SK-N-DZ (cell line): Measurements from ENCODE around the gene FMN1.

Experiments used
- DNase-seq: peaks from one replicate; pipeline ENCODE4 v3.0.0-alpha.2; 2015; ENCODE audit warnings: low spot score

Gene FMN1

GRCh38 chr15:32781781-32782180, 412.7 kb downstream of the FMN1 start:
- DNase-seq, result no peak

DNA sequence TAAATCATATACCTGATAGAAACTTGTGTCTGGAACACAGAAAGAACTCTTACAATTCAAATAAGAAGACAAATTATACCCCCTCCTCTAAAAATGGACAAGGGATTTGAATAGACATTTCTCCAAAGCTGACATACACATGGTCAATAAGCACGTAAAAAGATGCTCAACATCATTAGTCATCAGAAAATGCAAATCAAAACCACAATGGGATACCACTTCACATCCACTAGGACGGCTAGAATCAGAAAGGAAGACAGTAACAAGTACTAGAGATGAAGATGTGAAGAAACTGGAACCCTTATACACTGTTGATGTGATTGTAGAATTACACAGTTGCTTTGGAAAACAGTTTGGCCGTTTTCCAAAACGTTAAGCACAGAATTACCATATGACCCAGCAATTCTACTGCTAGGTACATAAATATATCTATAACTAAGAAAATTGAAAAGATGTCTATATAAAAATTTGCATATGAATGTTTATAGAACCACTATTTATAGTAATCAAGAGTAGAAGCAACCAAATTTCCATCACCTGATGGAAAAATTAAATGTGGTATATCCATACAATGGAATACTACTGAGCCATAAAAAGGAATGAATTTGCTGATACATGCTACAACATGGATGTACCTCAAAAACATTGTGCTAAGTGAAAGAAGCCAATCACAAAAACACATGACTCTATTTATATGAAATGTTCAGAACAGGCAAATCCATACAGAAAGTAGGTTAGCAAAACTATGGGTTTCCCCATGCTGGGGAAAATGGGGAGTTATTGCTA, 415.9 kb downstream of the FMN1 start:
- no peak for DNase-seq

DNA sequence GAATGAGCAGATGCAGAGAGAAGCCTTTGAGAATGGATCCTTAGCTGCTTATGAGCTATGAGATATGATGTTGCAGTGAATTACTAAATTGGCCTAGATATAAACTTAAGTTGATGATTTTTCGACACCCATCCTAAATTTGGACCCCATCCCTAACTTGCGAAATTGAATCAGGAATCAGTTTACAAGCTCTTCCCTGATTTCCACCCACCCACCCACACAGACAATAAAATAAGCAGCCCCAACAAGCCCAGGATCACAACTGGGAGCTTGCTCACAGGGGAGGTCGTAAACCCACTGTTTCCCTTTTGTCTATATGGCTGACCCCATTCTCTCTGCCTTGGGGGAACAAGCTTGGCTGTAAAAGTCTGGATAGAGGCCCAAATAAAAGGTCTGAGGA, 419.4 kb downstream of the FMN1 start:
- no peak for DNase-seq

DNA sequence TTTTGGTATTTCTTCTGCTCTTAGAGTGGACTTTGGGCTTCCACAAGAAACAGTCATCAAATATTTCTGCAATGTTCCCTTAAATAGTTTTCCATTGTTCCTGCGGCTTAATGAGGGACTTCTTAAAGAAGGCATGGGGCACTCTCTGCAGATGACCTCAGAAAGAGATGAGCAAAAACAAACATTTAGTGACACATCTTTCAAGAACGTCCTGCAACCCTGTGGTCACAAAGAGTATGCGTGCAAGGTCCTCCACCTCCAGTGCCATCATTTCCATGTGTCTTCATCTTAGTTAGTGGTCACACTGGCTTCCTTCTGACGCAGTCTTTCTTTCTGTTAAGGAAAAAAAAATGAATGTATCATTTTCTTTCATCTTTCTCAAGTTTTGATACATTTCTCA, 420.5 kb downstream of the FMN1 start:
- DNase-seq, result no peak

DNA sequence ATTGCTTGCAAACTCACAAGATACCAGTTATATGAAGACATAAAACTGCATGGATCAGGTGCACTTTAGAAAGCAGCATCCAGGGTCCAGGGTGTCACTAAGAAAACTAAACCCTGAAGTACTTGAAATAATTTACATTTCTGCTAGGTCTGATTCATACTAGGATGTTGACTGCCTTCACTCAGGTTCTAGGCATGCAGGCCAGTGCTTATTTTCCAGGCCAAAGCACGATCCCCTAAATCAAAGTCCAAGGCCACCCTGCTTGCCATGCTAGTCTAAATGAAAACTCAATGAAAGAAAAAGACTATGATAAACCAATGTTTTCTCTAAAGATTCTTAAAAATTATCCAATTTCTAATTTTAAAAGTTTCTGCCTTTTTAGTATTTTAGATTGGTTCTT, 427.3 kb downstream of the FMN1 start:
- no peak for DNase-seq

GRCh38 chr15:32766101-32766500, 428.4 kb downstream of the FMN1 start:
- DNase-seq, result no peak

GRCh38 chr15:32765236-32765635, 429.3 kb downstream of the FMN1 start:
- DNase-seq, result no peak

DNA sequence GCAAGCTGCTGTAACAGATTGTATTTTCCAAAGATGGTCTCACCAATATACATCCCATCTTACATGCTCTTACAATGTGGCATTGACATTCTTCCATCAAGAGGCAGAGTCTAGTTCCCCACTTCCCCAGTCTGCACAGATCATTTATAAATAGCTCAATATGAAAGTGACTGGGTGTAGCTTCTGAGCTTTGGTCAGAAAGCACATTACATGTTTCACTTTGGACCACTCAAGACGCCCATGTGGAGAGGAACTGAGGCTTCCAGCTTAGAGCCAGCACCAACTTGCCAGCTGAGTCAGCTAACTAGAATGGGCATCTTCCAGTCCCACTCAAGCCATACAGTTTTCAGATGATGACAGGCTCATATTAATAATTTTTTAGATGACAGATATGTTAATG, 431.2 kb downstream of the FMN1 start:
- DNase-seq, result no peak

- no peak for DNase-seq
Observed at GRCh38 chr15:32757426-32757825, 437.1 kb downstream of the FMN1 start.

DNA sequence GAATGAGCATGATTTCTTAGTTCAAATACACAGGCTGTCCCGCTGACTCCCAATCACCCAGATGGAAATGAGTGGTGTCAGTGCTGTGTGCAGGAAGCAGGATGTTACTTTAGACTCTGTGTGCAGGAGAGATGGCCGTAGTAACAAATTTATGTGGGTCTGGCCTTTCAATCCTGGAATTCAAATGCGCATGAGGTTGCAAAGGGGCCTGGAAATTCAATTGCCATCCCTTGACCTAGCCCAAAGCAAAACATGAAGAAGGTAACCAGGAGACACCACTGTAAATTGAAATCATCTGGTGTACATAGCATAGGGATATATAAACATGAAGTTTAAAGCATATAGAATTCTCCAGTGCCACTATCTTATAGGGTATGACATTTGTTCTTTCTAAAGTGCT, 443.5 kb downstream of the FMN1 start:
- DNase-seq, result no peak

GRCh38 chr15:32747921-32748342, 446.6 kb downstream of the FMN1 start:
- DNase-seq, result no peak

DNA sequence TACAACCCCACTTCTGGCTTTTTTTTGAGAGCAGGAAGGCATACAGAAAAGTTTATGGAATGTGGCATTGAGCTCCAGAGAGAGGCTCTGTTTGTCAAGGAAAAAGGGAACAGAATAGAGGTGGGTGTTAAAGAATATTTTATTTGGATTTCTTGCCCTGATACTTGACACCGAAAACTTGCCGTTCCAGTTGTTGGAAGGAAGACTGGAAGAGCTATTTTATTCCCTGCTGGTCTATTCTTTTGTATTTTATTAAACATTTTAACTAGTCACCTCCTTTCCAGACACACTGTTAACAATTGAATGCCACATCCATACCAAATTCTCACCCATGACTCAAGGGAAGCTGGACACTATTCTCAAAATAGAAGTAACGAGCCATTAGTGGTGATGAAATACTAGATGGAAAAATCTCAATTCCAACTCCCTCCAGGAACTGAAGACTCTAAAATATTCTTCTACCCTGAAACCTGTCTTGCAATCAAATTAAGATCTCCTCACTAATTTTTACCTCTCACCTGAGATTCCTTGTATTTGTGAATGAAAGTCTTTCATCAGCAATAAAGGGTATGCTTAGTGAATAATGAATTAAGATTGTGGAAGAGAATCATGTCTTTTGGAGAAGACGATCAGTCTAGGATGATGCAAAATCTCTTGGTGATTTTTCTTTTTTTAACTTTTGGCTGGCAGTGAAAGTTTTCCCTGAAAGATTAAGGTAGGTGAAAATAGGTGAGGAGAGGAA, 448.2 kb downstream of the FMN1 start:
- DNase-seq, result no peak

DNA sequence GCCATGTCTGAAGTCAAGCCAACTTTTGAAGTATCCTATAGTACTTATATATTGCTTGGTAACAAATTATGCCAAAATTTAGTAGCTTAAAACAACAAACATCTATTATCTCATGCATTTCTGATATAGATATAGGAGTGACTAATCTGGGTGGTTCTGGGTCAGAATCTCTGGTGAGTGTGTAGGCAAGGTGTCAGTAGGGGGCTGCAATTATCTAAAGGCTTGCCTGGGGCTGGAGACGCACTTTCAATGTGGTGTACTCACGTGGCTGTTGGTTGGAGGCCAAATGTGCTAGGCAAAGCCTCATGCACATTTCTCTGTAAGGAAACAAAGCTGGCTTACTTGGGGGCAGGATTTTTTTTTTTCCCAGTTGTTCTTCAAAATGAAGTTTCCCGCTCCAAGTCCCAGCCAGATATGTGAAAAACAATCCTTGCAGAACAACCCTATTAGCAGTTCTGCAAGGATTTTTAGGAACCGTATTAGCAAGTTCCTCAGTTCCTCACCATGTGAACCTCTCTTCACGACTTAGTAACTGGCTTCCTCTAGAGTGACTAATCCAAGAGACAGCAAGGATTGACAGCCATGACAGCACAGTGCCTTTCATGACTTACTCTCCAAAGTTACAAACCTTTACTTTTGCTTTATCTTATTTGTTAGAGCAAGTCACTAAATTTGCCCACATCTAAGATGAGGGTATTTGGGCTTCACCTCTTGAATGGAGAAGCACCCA, 450.9 kb downstream of the FMN1 start:
- no peak for DNase-seq

GRCh38 chr15:32739522-32740063, 454.9 kb downstream of the FMN1 start:
- DNase-seq, result no peak

DNA sequence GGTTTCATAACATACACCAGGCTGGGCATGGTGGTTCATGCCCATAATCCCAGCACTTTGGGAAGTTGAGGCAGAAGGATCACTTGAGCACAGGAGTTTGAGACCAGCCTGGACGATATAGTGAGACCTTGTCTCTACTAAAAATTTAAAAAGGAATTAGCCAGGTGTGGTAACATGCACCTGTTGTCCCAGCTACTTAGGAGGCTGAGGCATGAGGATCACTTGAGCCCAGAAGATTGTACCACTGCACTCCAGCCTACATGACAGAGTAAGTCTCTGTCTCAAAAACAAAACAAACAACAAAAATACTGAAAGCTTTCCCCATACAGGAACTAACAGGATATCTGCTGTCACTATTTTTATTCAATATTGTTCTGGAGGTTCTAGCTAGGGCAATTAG, 455.8 kb downstream of the FMN1 start:
- no peak for DNase-seq

DNA sequence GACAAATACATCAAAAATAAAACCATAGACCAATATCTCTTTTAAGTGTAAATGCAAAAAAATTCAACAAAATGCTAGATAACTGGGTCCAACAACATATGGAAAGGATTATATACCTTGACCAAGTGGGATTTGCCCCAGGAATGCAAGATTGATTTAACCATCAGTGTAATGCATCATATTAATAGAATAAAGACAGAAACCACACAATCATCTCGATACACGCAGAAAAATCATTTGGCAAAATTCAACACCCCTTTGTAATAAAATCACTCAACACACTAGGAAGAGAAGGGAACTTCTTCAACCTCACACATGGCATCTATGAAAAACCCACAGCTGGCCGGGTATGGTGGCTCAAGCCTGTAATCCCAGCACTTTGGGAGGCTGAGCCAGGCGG, 457.2 kb downstream of the FMN1 start:
- DNase-seq, result no peak

DNA sequence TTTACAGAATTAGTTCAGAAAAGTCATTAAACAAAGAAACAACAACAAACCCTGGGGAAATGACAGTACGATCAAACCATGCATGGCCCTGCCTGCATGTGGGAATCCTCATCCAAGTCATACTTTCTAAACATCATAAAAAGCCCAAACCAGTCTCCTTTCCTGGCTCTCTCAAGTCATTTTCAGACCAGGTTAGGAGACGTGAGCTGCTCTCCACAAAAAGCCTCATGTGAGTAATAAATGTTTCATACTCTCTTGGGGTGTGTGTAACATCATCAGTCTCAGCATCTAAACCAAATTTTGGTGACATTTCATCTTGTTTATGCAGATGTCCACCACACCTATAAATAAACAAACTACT, 457.8 kb downstream of the FMN1 start:
- no peak for DNase-seq

- DNase-seq, result no peak
Observed at GRCh38 chr15:32735989-32736700, 458.4 kb downstream of the FMN1 start.

DNA sequence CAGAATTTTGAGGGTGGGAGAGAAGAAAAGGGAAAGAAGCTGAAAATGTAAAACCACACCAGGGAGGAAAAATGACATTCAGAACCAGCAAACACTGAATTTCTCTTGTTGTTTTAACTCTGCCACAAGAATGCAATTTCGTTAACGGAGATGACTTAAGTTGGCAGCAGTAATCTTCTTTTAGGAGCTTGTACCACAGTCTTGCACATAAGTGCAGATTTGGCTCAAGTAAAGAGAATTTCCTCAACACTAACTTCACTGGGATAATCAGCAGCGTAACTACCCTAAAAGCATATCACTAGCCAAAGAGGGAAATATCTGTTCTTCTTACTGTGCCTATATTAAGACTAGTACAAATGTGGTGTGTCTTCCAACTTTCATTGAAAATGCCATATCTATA, 461.2 kb downstream of the FMN1 start:
- DNase-seq, result no peak

- DNase-seq, result no peak
Observed at GRCh38 chr15:32732574-32733157, 461.8 kb downstream of the FMN1 start.
